GM12875 (cell line): Measurements from ENCODE around the gene COMMD7.
A peak's percentile ranks its signal among the peaks of the same experiment; 100 is the strongest.

Experiments used
- H3K4me3 ChIP-seq: one replicate; pipeline ENCODE4 v1.5.1; 2011; ENCODE audit warnings: low read depth, low read length, control low read depth
- CTCF ChIP-seq: IDR thresholded peaks from 2 replicates; pipeline ENCODE4 v1.5.1; 2011; ENCODE audit warnings: low read depth, mild to moderate bottlenecking, control low read depth, inconsistent platforms, low read length, moderate library complexity, borderline replicate concordance; ENCODE audit not compliant: insufficient read depth

The COMMD7 gene

GRCh38 chr20:32752458-32753250, 9.4 kb upstream of the COMMD7 start:
- H3K4me3 ChIP-seq = no peak overlapping the region
- no peak for TF ChIP-seq CTCF

- no peak overlapping the region for H3K4me3 ChIP-seq
- TF ChIP-seq CTCF = no peak
Measured at GRCh38 chr20:32751702-32752457, 8.6 kb upstream of the COMMD7 start.

- TF ChIP-seq CTCF = no peak
- no peak overlapping the region for H3K4me3 ChIP-seq
Measured at GRCh38 chr20:32751293-32751692, 8.0 kb upstream of the COMMD7 start.

- H3K4me3 ChIP-seq = no peak overlapping the region
- no peak for TF ChIP-seq CTCF
Measured at GRCh38 chr20:32749914-32750637, 6.8 kb upstream of the COMMD7 start.

GRCh38 chr20:32742322-32743236, 688 bp downstream of the COMMD7 start:
- TF ChIP-seq CTCF = no peak
- peak overlapping the region; percentile 61 for H3K4me3 ChIP-seq

GRCh38 chr20:32741151-32741550, 2.1 kb downstream of the COMMD7 start:
- no peak for TF ChIP-seq CTCF
- H3K4me3 ChIP-seq = no peak overlapping the region
